Measurements from ENCODE around the gene GPRASP3. TPM values are rescaled to one million over a fixed set of nuclear protein-coding genes. Genes with fewer than 3 reads are reported as not detected.
A peak's percentile ranks its signal among the peaks of the same experiment; 100 is the strongest.

The GPRASP3 gene
- total and polyA plus RNA-seq, 2 donors (not counting 3 experiments of a cell fraction or from before 2014, with no cell fraction given): 4.0 to 7.2 TPM

- Histone ChIP-seq H3K36me3 (ENCODE audit: control insufficient read depth in 2 of 2, extremely low read depth in 1 of 2, insufficient read depth in 2 of 2, low read length in 2 of 2) (no peaks in the 10 kb centered on the region), H2AFZ (ENCODE audit: low read depth, low read length) (peak overlapping the region; percentile 91), H3K4me1 (ENCODE audit: control insufficient read depth, extremely low read depth, insufficient read depth, low read length) (peaks cover 26% of the 10 kb centered on the region), H4K20me1 (replicated peaks; ENCODE audit: control insufficient read depth, extremely low read depth, insufficient read depth, low read length) (no peaks in the 10 kb centered on the region), H3K27me3 (ENCODE audit: control insufficient read depth in 2 of 2, insufficient read depth in 2 of 2, low read length in 2 of 2) (no peaks in the 10 kb centered on the region), H3K4me2 (ENCODE audit: insufficient read depth, low read length) (peak overlapping the region; percentile 87), H3K9me1 (replicated peaks; ENCODE audit: control insufficient read depth, extremely low read depth, insufficient read depth, low read length) (no peaks in the 10 kb centered on the region), H3K9me3 (replicated peaks; ENCODE audit: control insufficient read depth, insufficient read depth, low read length) (no peaks in the 10 kb centered on the region), H3K4me3 (replicated peaks in 1 of 3; ENCODE audit: insufficient read depth in 1 of 3, low read depth in 1 of 3, low read length in 3 of 3) (peak overlapping the region; percentile 69 to 88 (median 69)), H3K9ac (replicated peaks; ENCODE audit: extremely low read depth, insufficient read depth, low read length) (peak overlapping the region; percentile 95), H3K27ac (ENCODE audit: insufficient read depth, low read depth, low read length) (peak overlapping the region; percentile 74), H3K79me2 (ENCODE audit: control insufficient read depth, insufficient read depth, low read length) (peaks cover 12% of the 10 kb centered on the region)
- intact Hi-C loops (cut with micrococcal nuclease): loop anchor here (5.0 kb wide), 3 partner anchors 68 to 1388 kb away; partner anchors contain the start of genes GPRASP1 and SLC25A53
- dilution Hi-C loops (cut with MboI; ENCODE audit: extremely low pct_ligation_motif_present, low sequenced_read_pairs): no loop called here
- DNase-seq (ENCODE audit: low read depth, low spot score): peak; percentile 88
- TF ChIP-seq JUN (IDR thresholded peaks at IDR 0.05; ENCODE audit: borderline replicate concordance, insufficient read depth, insufficient read length, low read depth): peak; percentile 46
- no peak for TF ChIP-seq MYC (IDR thresholded peaks at IDR 0.05; ENCODE audit: low read depth, low read length)
- CTCF ChIA-PET: no interaction called here
- BruUV-seq (replicated peaks): TSS peak; percentile 65
- peak; percentile 93 for FAIRE-seq
- POLR2A ChIA-PET: no interaction called here
Measured at GRCh38 chrX:102768987-102769761, 48.6 kb downstream of the GPRASP3 start.

Small RNA genes within 50 kb of the gene (small RNA-seq; reads per million reads assigned to genes)
- gene RNU6-589P (ENCODE audit: insufficient read depth, insufficient read length, low read depth, low replicate concordance): not detected

Other genes starting within 250 kb of the GPRASP3 start
- not detected in 2 replicates for gene TCP11X2, start 248.9 kb upstream of the GPRASP3 start, total RNA-seq
- not detected in 2 replicates for gene TCP11X2, start 248.9 kb upstream of the GPRASP3 start, polyA plus RNA-seq
- gene TMSB15A, start 204.0 kb upstream of the GPRASP3 start, total RNA-seq: 6.0 and 6.7 TPM in 2 replicates
- gene TMSB15A, start 204.0 kb upstream of the GPRASP3 start, polyA plus RNA-seq: 10.6 and 17.2 TPM in 2 replicates
- gene ARMCX5, start 121.2 kb upstream of the GPRASP3 start, total RNA-seq: 8.8 and 10.3 TPM in 2 replicates
- 6.1 and 8.0 TPM in 2 replicates for gene ARMCX5, start 121.2 kb upstream of the GPRASP3 start, polyA plus RNA-seq
- 2.1 and 2.4 TPM in 2 replicates for gene GPRASP1, start 69.3 kb upstream of the GPRASP3 start, total RNA-seq
- 0.32 and 0.33 TPM in 2 replicates for gene GPRASP1, start 69.3 kb upstream of the GPRASP3 start, polyA plus RNA-seq
- 5.3 and 6.5 TPM in 2 replicates for gene GPRASP2, start 8.3 kb upstream of the GPRASP3 start, total RNA-seq
- 3.7 and 4.9 TPM in 2 replicates for gene GPRASP2, start 8.3 kb upstream of the GPRASP3 start, polyA plus RNA-seq
- gene RAB40AL, start 216.5 kb downstream of the GPRASP3 start, total RNA-seq: 1.4 and 1.9 TPM in 2 replicates
- 0.68 and 1.1 TPM in 2 replicates for gene RAB40AL, start 216.5 kb downstream of the GPRASP3 start, polyA plus RNA-seq